Astrocyte (in vitro differentiated cells and primary cell): ENCODE data around the gene MAP7D2. TPM values are rescaled to one million over a fixed set of nuclear protein-coding genes. Genes with fewer than 3 reads are reported as not detected.
A peak's percentile ranks its signal among the peaks of the same experiment; 100 is the strongest.

Experiments
- DNase-seq: peaks from one replicate; pipeline ENCODE4 v3.0.0-alpha.2; 2010; ENCODE audit warnings: low read depth
- FAIRE-seq: peaks from 2 replicates; lab custom pipeline; 2011; peaks lifted over from hg19 to GRCh38; lab: Jason Lieb, UNC
- H2AFZ ChIP-seq: 2 replicates; pipeline ENCODE4 v1.6.0; 2012; ENCODE audit warnings: low read depth, low read length, inconsistent platforms
- H3K27ac ChIP-seq: 2 replicates; pipeline ENCODE4 v1.5.1; 2011; ENCODE audit warnings: low read depth, low read length, inconsistent platforms
- H3K27me3 ChIP-seq: 2 replicates; pipeline ENCODE4 v1.6.0; 2011; ENCODE audit warnings: low read length, inconsistent platforms; ENCODE audit not compliant: insufficient read depth
- H3K36me3 ChIP-seq: 2 replicates; pipeline ENCODE4 v1.5.1; 2011; ENCODE audit warnings: low read length, inconsistent platforms; ENCODE audit not compliant: insufficient read depth
- H3K4me1 ChIP-seq: 2 replicates; pipeline ENCODE4 v1.5.1; 2011; ENCODE audit warnings: low read length, inconsistent platforms; ENCODE audit not compliant: insufficient read depth
- H3K4me2 ChIP-seq: 2 replicates; pipeline ENCODE4 v1.6.0; 2012; ENCODE audit warnings: low read length, inconsistent platforms
- H3K4me3 ChIP-seq: 2 replicates; pipeline ENCODE4 v1.5.1; 2011; ENCODE audit warnings: low read depth, mild to moderate bottlenecking, low read length, inconsistent platforms; ENCODE audit not compliant: insufficient read depth
- H3K79me2 ChIP-seq: 2 replicates; pipeline ENCODE4 v1.6.0; 2012; ENCODE audit warnings: mild to moderate bottlenecking, low read length, inconsistent platforms; ENCODE audit not compliant: insufficient read depth
- H3K9ac ChIP-seq: 2 replicates; pipeline ENCODE4 v1.6.0; 2012; ENCODE audit warnings: mild to moderate bottlenecking, low read length, inconsistent platforms
- H3K9me3 ChIP-seq: 2 replicates; pipeline ENCODE4 v1.5.1; 2012; ENCODE audit warnings: low read depth, mild to moderate bottlenecking, low read length, inconsistent platforms; ENCODE audit not compliant: insufficient read depth
- H4K20me1 ChIP-seq: 2 replicates; pipeline ENCODE4 v1.6.0; 2012; ENCODE audit warnings: low read length, inconsistent platforms; ENCODE audit not compliant: insufficient read depth
- H3K27ac Mint-ChIP-seq: one replicate; pipeline ENCODE4 v1.8.0; 2021; ENCODE audit warnings: mild to moderate bottlenecking, mixed read lengths; ENCODE audit not compliant: unreplicated experiment
- H3K27me3 Mint-ChIP-seq: one replicate; pipeline ENCODE4 v1.8.0; 2021; ENCODE audit warnings: low read depth, mixed read lengths; ENCODE audit not compliant: unreplicated experiment
- H3K36me3 Mint-ChIP-seq: one replicate; pipeline ENCODE4 v1.8.0; 2021; ENCODE audit warnings: low read depth, mixed read lengths; ENCODE audit not compliant: unreplicated experiment
- H3K4me1 Mint-ChIP-seq: one replicate; pipeline ENCODE4 v1.8.0; 2021; ENCODE audit warnings: low read depth, mixed read lengths; ENCODE audit not compliant: unreplicated experiment
- H3K4me3 Mint-ChIP-seq: one replicate; pipeline ENCODE4 v1.8.0; 2021; ENCODE audit warnings: mild to moderate bottlenecking, moderate library complexity, mixed read lengths; ENCODE audit not compliant: unreplicated experiment
- H3K9me3 Mint-ChIP-seq: one replicate; pipeline ENCODE4 v1.8.0; 2021; ENCODE audit warnings: mild to moderate bottlenecking, mixed read lengths; ENCODE audit not compliant: unreplicated experiment
- CTCF ChIP-seq: IDR thresholded peaks from 2 replicates; pipeline ENCODE4 v1.5.1; 2011; ENCODE audit warnings: low read depth, mild to moderate bottlenecking, inconsistent platforms, low read length, moderate library complexity; ENCODE audit not compliant: insufficient read depth
- EZH2 ChIP-seq: IDR thresholded peaks from 2 replicates; pipeline ENCODE4 v1.6.1; 2012; ENCODE audit warnings: mild to moderate bottlenecking, low read length, inconsistent platforms; ENCODE audit not compliant: insufficient read depth
- total RNA-seq: library from RNA; stranded (reverse); gene quantifications from 2 replicates; pipeline ENCODE4 v1.2.1, GENCODE V29; 2021

MAP7D2 gene
- total RNA-seq, 1 donor from 2014 or later = 1.3 TPM

GRCh38 chrX:20059467-20060128 lies 57.1 kb downstream of the MAP7D2 start:
- Histone ChIP-seq H3K79me2 (no peaks in the 10 kb centered on the region), H3K4me3 (no peak overlapping the region), H3K36me3 (no peaks in the 10 kb centered on the region), H3K4me1 (peaks cover 12% of the 10 kb centered on the region), H3K9ac (no peak overlapping the region), H4K20me1 (no peaks in the 10 kb centered on the region), H2AFZ (no peak overlapping the region), H3K4me2 (no peak overlapping the region), H3K27me3 (no peaks in the 10 kb centered on the region), H3K9me3 (no peaks in the 10 kb centered on the region), H3K27ac (no peak overlapping the region)
- Mint-ChIP-seq H3K27me3 (no peaks in the 10 kb centered on the region), H3K27ac (no peak overlapping the region), H3K9me3 (peaks cover 3% of the 10 kb centered on the region), H3K4me3 (no peak overlapping the region), H3K36me3 (no peaks in the 10 kb centered on the region), H3K4me1 (peaks cover 11% of the 10 kb centered on the region)
- DNase-seq (no peak), FAIRE-seq (peak; percentile 93)
- TF ChIP-seq EZH2 (no peak), CTCF (no peak)

- Histone ChIP-seq H3K4me2 (no peak overlapping the region), H3K36me3 (no peaks in the 10 kb centered on the region), H3K9ac (no peak overlapping the region), H3K4me3 (no peak overlapping the region), H4K20me1 (no peaks in the 10 kb centered on the region), H3K27me3 (no peaks in the 10 kb centered on the region), H2AFZ (no peak overlapping the region), H3K27ac (no peak overlapping the region), H3K79me2 (no peaks in the 10 kb centered on the region), H3K4me1 (peaks cover 12% of the 10 kb centered on the region), H3K9me3 (no peaks in the 10 kb centered on the region)
- H3K27me3 Mint-ChIP-seq = no peaks in the 10 kb centered on the region
- no peak for DNase-seq
- H3K4me1 Mint-ChIP-seq = peaks cover 11% of the 10 kb centered on the region
- peaks cover 3% of the 10 kb centered on the region for H3K9me3 Mint-ChIP-seq
- no peaks in the 10 kb centered on the region for H3K36me3 Mint-ChIP-seq
- no peak overlapping the region for H3K27ac Mint-ChIP-seq
- TF ChIP-seq CTCF = no peak
- no peak for TF ChIP-seq EZH2
- FAIRE-seq = peak; percentile 59
- no peak overlapping the region for H3K4me3 Mint-ChIP-seq
Measured at GRCh38 chrX:20057479-20057878, 59.2 kb downstream of the MAP7D2 start.

GRCh38 chrX:20056704-20057103 lies 60.0 kb downstream of the MAP7D2 start:
- H3K27me3 ChIP-seq = no peaks in the 10 kb centered on the region
- peaks cover 7% of the 10 kb centered on the region for H3K4me1 ChIP-seq
- Mint-ChIP-seq H3K27me3 (no peaks in the 10 kb centered on the region), H3K27ac (no peak overlapping the region), H3K4me1 (peaks cover 5% of the 10 kb centered on the region), H3K9me3 (peaks cover 3% of the 10 kb centered on the region), H3K4me3 (no peak overlapping the region), H3K36me3 (no peaks in the 10 kb centered on the region)
- peak; percentile 44 for DNase-seq
- H3K36me3 ChIP-seq = no peaks in the 10 kb centered on the region
- no peak overlapping the region for H2AFZ ChIP-seq
- TF ChIP-seq EZH2 = no peak
- TF ChIP-seq CTCF = no peak
- no peak overlapping the region for H3K9ac ChIP-seq
- H3K27ac ChIP-seq = no peak overlapping the region
- no peak for FAIRE-seq
- H4K20me1 ChIP-seq = no peaks in the 10 kb centered on the region
- no peaks in the 10 kb centered on the region for H3K79me2 ChIP-seq
- no peaks in the 10 kb centered on the region for H3K9me3 ChIP-seq
- H3K4me2 ChIP-seq = peak overlapping the region; percentile 15
- no peak overlapping the region for H3K4me3 ChIP-seq
